ENCODE data around the gene NPC1. TPM values are rescaled to one million over a fixed set of nuclear protein-coding genes. Genes with fewer than 3 reads are reported as not detected.

Gene NPC1
- total RNA-seq, 6 experiments from 2014 or later, result 25.4 to 46.2 (median 34.3) TPM

- Mint-ChIP-seq H3K4me1 (ENCODE audit: low read depth) (peaks cover 54% of the 10 kb centered on the region), H3K27me3 (ENCODE audit: insufficient read depth) (no peaks in the 10 kb centered on the region; the same call in 1 of the 2 replicates), H3K9me3 (no peaks in the 10 kb centered on the region), H3K36me3 (ENCODE audit: low read depth) (peaks cover 61% of the 10 kb centered on the region), H3K4me3 (no peak overlapping the region), H3K27ac (peak overlapping the region; percentile 35; the same call in 1 of the 2 replicates)
- DNase-seq, result no peak
- TF ChIP-seq, protein P1, sequence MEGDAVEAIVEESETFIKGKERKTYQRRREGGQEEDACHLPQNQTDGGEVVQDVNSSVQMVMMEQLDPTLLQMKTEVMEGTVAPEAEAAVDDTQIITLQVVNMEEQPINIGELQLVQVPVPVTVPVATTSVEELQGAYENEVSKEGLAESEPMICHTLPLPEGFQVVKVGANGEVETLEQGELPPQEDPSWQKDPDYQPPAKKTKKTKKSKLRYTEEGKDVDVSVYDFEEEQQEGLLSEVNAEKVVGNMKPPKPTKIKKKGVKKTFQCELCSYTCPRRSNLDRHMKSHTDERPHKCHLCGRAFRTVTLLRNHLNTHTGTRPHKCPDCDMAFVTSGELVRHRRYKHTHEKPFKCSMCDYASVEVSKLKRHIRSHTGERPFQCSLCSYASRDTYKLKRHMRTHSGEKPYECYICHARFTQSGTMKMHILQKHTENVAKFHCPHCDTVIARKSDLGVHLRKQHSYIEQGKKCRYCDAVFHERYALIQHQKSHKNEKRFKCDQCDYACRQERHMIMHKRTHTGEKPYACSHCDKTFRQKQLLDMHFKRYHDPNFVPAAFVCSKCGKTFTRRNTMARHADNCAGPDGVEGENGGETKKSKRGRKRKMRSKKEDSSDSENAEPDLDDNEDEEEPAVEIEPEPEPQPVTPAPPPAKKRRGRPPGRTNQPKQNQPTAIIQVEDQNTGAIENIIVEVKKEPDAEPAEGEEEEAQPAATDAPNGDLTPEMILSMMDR (IDR thresholded peaks at IDR 0.05), result no peak
These were observed 59.7 kb downstream of the NPC1 start for GRCh38 chr18:23526501-23527063.

DNA sequence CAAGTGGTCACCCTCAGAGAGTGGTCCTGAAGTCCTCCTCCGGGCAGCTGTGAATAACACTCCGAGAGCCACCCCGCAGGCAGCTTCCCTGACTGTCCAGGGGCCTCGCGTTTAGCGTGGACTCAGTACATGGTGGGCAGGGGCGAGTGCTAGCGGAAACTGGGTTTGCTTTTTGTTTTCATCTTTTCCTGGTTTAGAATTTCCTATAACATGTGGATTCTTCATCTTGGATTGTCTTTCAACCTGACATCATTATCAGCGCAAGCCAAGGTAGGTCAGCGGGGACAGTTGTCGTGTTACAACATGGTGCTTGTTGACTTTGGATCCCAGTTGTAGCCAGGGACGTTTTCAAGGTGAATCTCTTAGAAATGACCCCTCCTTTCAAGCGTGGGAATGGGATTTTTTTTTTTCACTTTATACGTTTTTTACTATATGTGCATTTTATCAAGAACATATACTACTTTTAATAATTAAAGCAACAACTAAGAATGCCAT lies 62.0 kb downstream of the NPC1 start:
- TF ChIP-seq, protein P1 (IDR thresholded peaks at IDR 0.05), result no peak
- DNase-seq, result no peak
- H3K4me1 Mint-ChIP-seq (ENCODE audit: low read depth), result peaks cover 56% of the 10 kb centered on the region
- peaks cover 62% of the 10 kb centered on the region for H3K36me3 Mint-ChIP-seq (ENCODE audit: low read depth)
- no peaks in the 10 kb centered on the region for H3K9me3 Mint-ChIP-seq
- H3K27ac Mint-ChIP-seq, result peak overlapping the region; percentile 8; the same call in 1 of the 2 replicates
- H3K27me3 Mint-ChIP-seq (ENCODE audit: insufficient read depth), result no peaks in the 10 kb centered on the region; the same call in 1 of the 2 replicates
- H3K4me3 Mint-ChIP-seq, result no peak overlapping the region

DNA sequence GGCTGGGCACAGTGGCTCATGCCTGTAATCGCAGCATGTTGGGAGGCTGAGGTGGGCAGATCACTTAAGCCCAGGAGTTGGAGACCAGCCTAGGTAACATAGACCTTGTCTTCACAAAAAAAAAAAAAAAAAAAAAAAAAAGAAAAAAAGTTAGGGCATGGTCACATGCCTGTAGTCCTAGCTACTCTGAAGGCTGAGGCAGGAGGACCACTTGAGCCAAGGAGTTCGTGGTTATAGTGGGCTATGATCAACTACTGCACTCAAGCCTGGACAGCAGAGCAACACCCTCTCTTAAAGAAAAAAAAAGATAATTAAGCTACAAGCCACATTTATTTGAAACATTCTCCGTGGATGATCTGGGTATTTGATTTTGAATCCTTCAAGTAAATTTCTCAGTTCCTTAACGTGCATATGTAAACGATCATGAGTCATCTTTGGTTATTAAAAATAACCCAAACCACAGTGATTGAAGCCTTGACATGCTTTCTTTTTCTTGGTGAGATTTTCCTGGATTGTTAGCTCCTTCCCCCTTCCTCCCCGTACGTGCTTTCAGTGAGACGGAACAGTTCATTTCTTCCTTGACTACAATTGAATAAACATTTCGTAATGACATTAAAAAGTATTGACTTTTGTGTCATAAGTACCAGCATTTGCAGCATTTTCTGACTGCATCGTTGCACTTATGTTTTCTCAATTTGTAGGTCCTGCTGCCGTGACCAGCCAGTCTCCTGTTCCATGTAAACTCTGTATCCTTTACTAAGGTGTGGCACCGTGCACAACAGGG lies 62.7 kb downstream of the NPC1 start:
- H3K27me3 Mint-ChIP-seq (ENCODE audit: insufficient read depth), result no peaks in the 10 kb centered on the region; the same call in 1 of the 2 replicates
- peaks cover 56% of the 10 kb centered on the region for H3K36me3 Mint-ChIP-seq (ENCODE audit: low read depth)
- no peaks in the 10 kb centered on the region for H3K9me3 Mint-ChIP-seq
- no peak for DNase-seq
- H3K4me1 Mint-ChIP-seq (ENCODE audit: low read depth), result peaks cover 50% of the 10 kb centered on the region
- H3K4me3 Mint-ChIP-seq, result no peak overlapping the region
- peak overlapping the region; percentile 8 for H3K27ac Mint-ChIP-seq
- TF ChIP-seq, protein P1 (IDR thresholded peaks at IDR 0.05), result no peak

- Mint-ChIP-seq H3K9me3 (no peaks in the 10 kb centered on the region), H3K27ac (no peak overlapping the region), H3K36me3 (ENCODE audit: low read depth) (peaks cover 52% of the 10 kb centered on the region), H3K27me3 (ENCODE audit: insufficient read depth) (no peaks in the 10 kb centered on the region; the same call in 1 of the 2 replicates), H3K4me1 (ENCODE audit: low read depth) (peaks cover 41% of the 10 kb centered on the region), H3K4me3 (no peak overlapping the region)
- DNase-seq, result no peak
- TF ChIP-seq, protein P1 (IDR thresholded peaks at IDR 0.05), result no peak
These were observed 64.4 kb downstream of the NPC1 start for GRCh38 chr18:23521907-23522306.

GRCh38 chr18:23521271-23521670 lies 65.0 kb downstream of the NPC1 start:
- H3K4me1 Mint-ChIP-seq (ENCODE audit: low read depth), result peaks cover 36% of the 10 kb centered on the region
- TF ChIP-seq, protein P1 (IDR thresholded peaks at IDR 0.05), result no peak
- no peaks in the 10 kb centered on the region for H3K9me3 Mint-ChIP-seq
- peaks cover 48% of the 10 kb centered on the region for H3K36me3 Mint-ChIP-seq (ENCODE audit: low read depth)
- H3K27ac Mint-ChIP-seq, result no peak overlapping the region
- peaks cover 2% of the 10 kb centered on the region; the same call in 1 of the 2 replicates for H3K27me3 Mint-ChIP-seq (ENCODE audit: insufficient read depth)
- no peak for DNase-seq
- no peak overlapping the region for H3K4me3 Mint-ChIP-seq

Measured in HFFc6 (cell line).